Right kidney (tissue), 9 donors: ENCODE measurements around the gene ANGPTL7.
"Not testable (repeated sequence)": the region's sequence is repeated elsewhere in the genome, so short reads cannot be mapped to it uniquely, and the experiment has no call there.

ENCODE experiments used
- DNase-seq: peaks from one replicate; pipeline ENCODE4 v3.0.0-alpha.2; 2016
- long read RNA-seq, 8 donors: transcript quantifications; one replicate each; lab custom pipeline, GENCODE V29; 2026

The ANGPTL7 gene
- long read RNA-seq, donor 1: 0 reads
- long read RNA-seq, donor 2: 0 reads
- long read RNA-seq, donor 3: 0 reads
- long read RNA-seq, donor 4: 0 reads
- long read RNA-seq, donor 5: 0 reads
- long read RNA-seq, donor 6: 0 reads
- long read RNA-seq, donor 7: 0 reads
- long read RNA-seq, donor 8: 0 reads

GRCh38 chr1:11188858-11189451, at the start of gene ANGPTL7:
Gene ANGPTL7 (plus strand): TSS chr1:11189355. CDS start chr1:11189580, 225 bp downstream.
- no peak for DNase-seq

GRCh38 chr1:11142618-11143391, 46.4 kb upstream of the ANGPTL7 start:
- DNase-seq: no peak

GRCh38 chr1:11143401-11143800, 45.8 kb upstream of the ANGPTL7 start:
- no peak for DNase-seq

- DNase-seq: no peak
Measured at GRCh38 chr1:11143907-11144306, 45.2 kb upstream of the ANGPTL7 start.

GRCh38 chr1:11144570-11145256, 44.4 kb upstream of the ANGPTL7 start:
- no peak for DNase-seq

GRCh38 chr1:11145741-11146140, 43.4 kb upstream of the ANGPTL7 start:
- DNase-seq: no peak

GRCh38 chr1:11147197-11147770, 41.9 kb upstream of the ANGPTL7 start:
- DNase-seq: no peak

GRCh38 chr1:11150326-11150725, 38.8 kb upstream of the ANGPTL7 start:
- no peak for DNase-seq

- DNase-seq: no peak
Measured at GRCh38 chr1:11151114-11151513, 38.0 kb upstream of the ANGPTL7 start.

- no peak for DNase-seq
Measured at GRCh38 chr1:11151826-11152612, 37.1 kb upstream of the ANGPTL7 start.

GRCh38 chr1:11152755-11153154, 36.4 kb upstream of the ANGPTL7 start:
- DNase-seq: no peak

- no peak for DNase-seq
Measured at GRCh38 chr1:11153184-11153583, 36.0 kb upstream of the ANGPTL7 start.

GRCh38 chr1:11156441-11156840, 32.7 kb upstream of the ANGPTL7 start:
- DNase-seq: no peak

- DNase-seq: peak; percentile 33
Measured at GRCh38 chr1:11156963-11157362, 32.2 kb upstream of the ANGPTL7 start.

GRCh38 chr1:11157394-11157793, 31.8 kb upstream of the ANGPTL7 start:
- DNase-seq: no peak

GRCh38 chr1:11157867-11158266, 31.3 kb upstream of the ANGPTL7 start:
- no peak for DNase-seq

- no peak for DNase-seq
Measured at GRCh38 chr1:11158291-11158690, 30.9 kb upstream of the ANGPTL7 start.

- no peak for DNase-seq
Measured at GRCh38 chr1:11158720-11159321, 30.3 kb upstream of the ANGPTL7 start.

GRCh38 chr1:11162752-11163151, 26.4 kb upstream of the ANGPTL7 start:
- DNase-seq: not testable (repeated sequence)

GRCh38 chr1:11166744-11167143, 22.4 kb upstream of the ANGPTL7 start:
- DNase-seq: not testable (repeated sequence)

GRCh38 chr1:11168731-11169130, 20.4 kb upstream of the ANGPTL7 start:
- DNase-seq: no peak
